OCI-LY1 (cell line): Measurements from ENCODE around the gene TCP11L2.

Experiments
- H2AFZ ChIP-seq: fragments of 200-600 bp; sonication (generic), shearing (Covaris generic); 2 replicates; pipeline ENCODE4 v1.6.0; 2014; ENCODE audit warnings: antibody characterized with exemption, mild to moderate bottlenecking, low read length
- H3F3A ChIP-seq: fragments of 200-600 bp; sonication (generic), shearing (Covaris generic); 2 replicates; pipeline ENCODE4 v1.6.0; 2014; ENCODE audit warnings: mild to moderate bottlenecking, antibody characterized with exemption, low read length, moderate library complexity; ENCODE audit not compliant: insufficient read depth
- H3K27ac ChIP-seq: fragments of 200-600 bp; sonication (generic); 2 replicates; pipeline ENCODE4 v1.5.1; 2014; ENCODE audit warnings: low read length, mixed run types, mild to moderate bottlenecking, low read depth; ENCODE audit not compliant: poor library complexity, severe bottlenecking
- H3K27me3 ChIP-seq: fragments of 200-600 bp; sonication (generic); 2 replicates; pipeline ENCODE4 v1.6.0; 2014; ENCODE audit warnings: antibody characterized with exemption, mild to moderate bottlenecking, low read length, moderate library complexity; ENCODE audit not compliant: insufficient read depth
- H3K36me3 ChIP-seq: fragments of 200-600 bp; sonication (generic); 2 replicates; pipeline ENCODE4 v1.6.1; 2014; ENCODE audit warnings: mild to moderate bottlenecking, antibody characterized with exemption, low read length, moderate library complexity, mixed read lengths; ENCODE audit not compliant: insufficient read depth
- H3K4me1 ChIP-seq: fragments of 200-600 bp; sonication (generic); 2 replicates; pipeline ENCODE4 v1.5.1; 2014; ENCODE audit warnings: mild to moderate bottlenecking, low read length, moderate library complexity; ENCODE audit not compliant: insufficient read depth, severe bottlenecking
- H3K4me2 ChIP-seq: fragments of 200-600 bp; sonication (generic), shearing (Covaris generic); 2 replicates; pipeline ENCODE4 v1.6.1; 2014; ENCODE audit warnings: low read length
- H3K4me3 ChIP-seq: fragments of 200-600 bp; sonication (generic); 2 replicates; pipeline ENCODE4 v1.5.1; 2014; ENCODE audit warnings: low read length, low read depth, mild to moderate bottlenecking, mixed read lengths; ENCODE audit not compliant: poor library complexity, severe bottlenecking
- H3K79me2 ChIP-seq: fragments of 200-600 bp; shearing (Covaris generic); 2 replicates; pipeline ENCODE4 v1.6.1; 2016; ENCODE audit warnings: mixed run types, low read length, mixed read lengths; ENCODE audit not compliant: insufficient read depth
- H3K9ac ChIP-seq: fragments of 200-600 bp; sonication (generic), shearing (Covaris generic); 2 replicates; pipeline ENCODE4 v1.6.1; 2014; ENCODE audit warnings: mild to moderate bottlenecking, low read length, mixed read lengths
- H3K9me2 ChIP-seq: fragments of 200-600 bp; sonication (generic), shearing (Covaris generic); 2 replicates; pipeline ENCODE4 v1.6.1; 2014; ENCODE audit warnings: low read depth, mild to moderate bottlenecking, low read length, mixed read lengths
- H3K9me3 ChIP-seq: fragments of 200-600 bp; shearing (Covaris generic); 2 replicates; pipeline ENCODE4 v1.6.1; 2014; ENCODE audit warnings: low read length, mixed read lengths
- H4K20me1 ChIP-seq: fragments of 200-600 bp; sonication (generic), shearing (Covaris generic); 2 replicates; pipeline ENCODE4 v1.6.0; 2016; ENCODE audit warnings: mild to moderate bottlenecking, low read length; ENCODE audit not compliant: insufficient read depth
- EZH2 ChIP-seq: fragments of 200-600 bp; sonication (generic), shearing (Covaris generic); IDR thresholded peaks from 2 replicates; pipeline ENCODE4 v1.8.0; 2017; ENCODE audit warnings: borderline replicate concordance, mixed run types, mild to moderate bottlenecking, antibody characterized with exemption, low read length, moderate library complexity, mixed read lengths
- TF ChIP-seq, protein P1 (sequence below): fragments of 200-600 bp; sonication (generic), shearing (Covaris generic); IDR thresholded peaks from 2 replicates; pipeline ENCODE4 v1.5.1; 2017; ENCODE audit warnings: mild to moderate bottlenecking, antibody characterized with exemption, low read length, moderate library complexity, mixed read lengths

Gene TCP11L2

DNA sequence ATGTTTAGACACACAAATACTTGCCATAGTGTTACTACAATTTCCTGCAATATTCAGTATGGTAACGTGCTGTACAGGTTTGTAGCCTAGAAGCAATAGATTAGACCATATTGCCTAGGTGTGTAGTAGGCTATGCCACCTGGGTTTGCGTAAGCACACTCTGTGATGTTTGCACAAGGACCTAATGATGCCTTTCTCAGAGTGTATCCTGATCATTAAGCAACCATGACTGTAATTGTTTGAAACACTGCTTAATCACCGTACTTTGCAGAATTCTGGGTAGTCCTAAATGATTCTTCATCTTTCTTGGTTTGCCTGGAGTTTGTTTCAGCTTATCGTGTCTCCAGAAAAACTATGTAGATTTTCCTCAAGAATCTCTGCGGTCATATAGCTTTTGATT, 11.2 kb upstream of the TCP11L2 start:
- Histone ChIP-seq H3K9me3 (no peaks in the 10 kb centered on the region), H3K9ac (no peak overlapping the region), H3K27me3 (no peaks in the 10 kb centered on the region), H3K4me3 (no peak overlapping the region), H3K36me3 (no peaks in the 10 kb centered on the region), H3K9me2 (no peaks in the 10 kb centered on the region), H4K20me1 (no peaks in the 10 kb centered on the region), H3K4me1 (peaks cover 41% of the 10 kb centered on the region), H3K4me2 (no peak overlapping the region), H3F3A (no peaks in the 10 kb centered on the region), H3K79me2 (no peaks in the 10 kb centered on the region), H3K27ac (no peak overlapping the region), H2AFZ (no peak overlapping the region)
- TF ChIP-seq, protein P1, sequence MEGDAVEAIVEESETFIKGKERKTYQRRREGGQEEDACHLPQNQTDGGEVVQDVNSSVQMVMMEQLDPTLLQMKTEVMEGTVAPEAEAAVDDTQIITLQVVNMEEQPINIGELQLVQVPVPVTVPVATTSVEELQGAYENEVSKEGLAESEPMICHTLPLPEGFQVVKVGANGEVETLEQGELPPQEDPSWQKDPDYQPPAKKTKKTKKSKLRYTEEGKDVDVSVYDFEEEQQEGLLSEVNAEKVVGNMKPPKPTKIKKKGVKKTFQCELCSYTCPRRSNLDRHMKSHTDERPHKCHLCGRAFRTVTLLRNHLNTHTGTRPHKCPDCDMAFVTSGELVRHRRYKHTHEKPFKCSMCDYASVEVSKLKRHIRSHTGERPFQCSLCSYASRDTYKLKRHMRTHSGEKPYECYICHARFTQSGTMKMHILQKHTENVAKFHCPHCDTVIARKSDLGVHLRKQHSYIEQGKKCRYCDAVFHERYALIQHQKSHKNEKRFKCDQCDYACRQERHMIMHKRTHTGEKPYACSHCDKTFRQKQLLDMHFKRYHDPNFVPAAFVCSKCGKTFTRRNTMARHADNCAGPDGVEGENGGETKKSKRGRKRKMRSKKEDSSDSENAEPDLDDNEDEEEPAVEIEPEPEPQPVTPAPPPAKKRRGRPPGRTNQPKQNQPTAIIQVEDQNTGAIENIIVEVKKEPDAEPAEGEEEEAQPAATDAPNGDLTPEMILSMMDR, result no peak
- TF ChIP-seq EZH2, result no peak

DNA sequence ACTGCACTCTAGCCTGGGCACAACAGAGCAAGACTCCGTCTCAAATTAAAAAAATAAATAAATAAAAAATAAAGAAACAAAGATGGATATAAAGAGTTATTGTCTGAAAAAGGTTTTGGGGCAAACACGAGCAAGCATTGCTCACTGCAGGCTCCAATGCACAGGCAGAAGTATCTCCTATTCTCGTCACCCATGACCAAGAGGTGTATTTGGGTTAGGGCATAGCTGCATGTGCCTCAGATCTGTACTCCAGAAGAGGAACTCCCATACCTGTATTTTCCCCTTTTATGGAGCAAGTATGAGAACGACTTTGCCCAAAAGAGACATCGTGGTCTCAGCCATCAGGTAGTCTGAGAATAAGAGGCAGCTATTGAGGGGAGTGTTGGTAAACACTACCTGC, 10.2 kb upstream of the TCP11L2 start:
- Histone ChIP-seq H3K79me2 (no peaks in the 10 kb centered on the region), H3K36me3 (no peaks in the 10 kb centered on the region), H3K27ac (no peak overlapping the region), H3K4me3 (no peak overlapping the region), H2AFZ (no peak overlapping the region), H3F3A (no peaks in the 10 kb centered on the region), H3K9ac (no peak overlapping the region), H3K9me2 (no peaks in the 10 kb centered on the region), H3K4me1 (peaks cover 41% of the 10 kb centered on the region), H4K20me1 (no peaks in the 10 kb centered on the region), H3K9me3 (no peaks in the 10 kb centered on the region), H3K4me2 (no peak overlapping the region), H3K27me3 (no peaks in the 10 kb centered on the region)
- TF ChIP-seq, protein P1, result no peak
- no peak for TF ChIP-seq EZH2

DNA sequence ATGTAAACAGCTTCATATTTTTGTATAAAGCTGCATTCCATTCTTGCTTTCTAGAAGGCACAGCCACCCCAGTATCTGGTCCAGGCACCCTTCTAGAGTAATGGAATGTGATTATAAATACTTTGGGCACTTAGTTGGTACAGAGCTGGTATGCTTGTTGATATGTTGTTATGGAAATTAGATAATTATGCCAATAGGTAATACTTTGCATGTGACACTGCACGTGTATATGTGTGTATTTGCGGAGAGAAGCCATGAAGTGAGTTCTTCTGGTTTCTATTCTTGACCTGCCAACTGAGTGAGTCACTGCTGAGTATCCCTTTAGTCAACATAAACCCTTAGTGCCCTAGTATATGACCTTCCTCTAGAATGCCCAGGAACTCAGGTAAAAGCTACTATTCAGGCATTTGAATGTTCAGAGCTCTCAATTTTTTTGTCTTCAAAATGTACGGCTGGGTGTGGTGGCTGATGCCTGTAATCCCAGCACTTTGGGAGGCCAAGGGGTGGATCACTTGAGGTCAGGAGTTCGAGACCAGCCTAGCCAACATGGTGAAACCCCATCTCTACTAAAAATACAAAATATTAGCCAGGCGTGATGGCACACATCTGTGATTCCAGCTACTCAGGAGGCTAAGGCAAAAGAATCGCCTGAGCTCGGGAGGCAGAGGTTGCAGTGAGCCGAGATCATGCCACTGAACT, 6.2 kb upstream of the TCP11L2 start:
- Histone ChIP-seq H3K4me2 (no peak overlapping the region; the same call in 1 of the 2 replicates), H3K27me3 (no peaks in the 10 kb centered on the region), H2AFZ (no peak overlapping the region), H3K9me2 (no peaks in the 10 kb centered on the region), H3F3A (no peaks in the 10 kb centered on the region), H3K9me3 (no peaks in the 10 kb centered on the region), H3K9ac (no peak overlapping the region), H3K4me1 (peaks cover 58% of the 10 kb centered on the region), H3K4me3 (no peak overlapping the region), H4K20me1 (no peaks in the 10 kb centered on the region), H3K27ac (no peak overlapping the region), H3K79me2 (no peaks in the 10 kb centered on the region), H3K36me3 (no peaks in the 10 kb centered on the region)
- TF ChIP-seq, protein P1, result no peak
- TF ChIP-seq EZH2, result no peak
